ENCODE results near the gene HOXA6. TPM values are rescaled to one million over a fixed set of nuclear protein-coding genes. Genes with fewer than 3 reads are reported as not detected.

The HOXA6 gene
- total and polyA plus RNA-seq, 4 experiments from 2014 or later = not detected

GRCh38 chr7:27119412-27119911 lies 28.1 kb downstream of the HOXA6 start:
- H3K36me3 Mint-ChIP-seq = no peaks in the 10 kb centered on the region
- ChIA-PET CTCF (ENCODE audit: partially characterized antibody) (interaction anchor here (0.7 to 1.2 kb wide), 3 partner anchors 14 to 31 kb away, joined by 3 read pairs; partner anchors contain the start of gene HOXA5), POLR2A (ENCODE audit: partially characterized antibody) (no interaction called here)
- H3K27ac Mint-ChIP-seq = no peak overlapping the region
- H3K4me1 Mint-ChIP-seq = no peaks in the 10 kb centered on the region
- DNase-seq = no peak
- Histone ChIP-seq H3K27ac (ENCODE audit: low read depth, low read length) (no peak overlapping the region), H3K4me1 (ENCODE audit: insufficient read depth, low read length) (no peaks in the 10 kb centered on the region), H3K9me3 (ENCODE audit: control insufficient read depth in 1 of 2, low read length in 2 of 2) (no peaks in the 10 kb centered on the region), H3K36me3 (ENCODE audit: insufficient read depth, low read length) (no peaks in the 10 kb centered on the region), H3K27me3 (ENCODE audit: insufficient read depth, low read length) (no peaks in the 10 kb centered on the region), H3K4me3 (ENCODE audit: low read length in 2 of 2) (no peak overlapping the region)
- intact Hi-C loops (cut with micrococcal nuclease) = no loop called here
- H3K4me3 Mint-ChIP-seq = no peak overlapping the region
- H3K9me3 Mint-ChIP-seq = no peaks in the 10 kb centered on the region
- H3K27me3 Mint-ChIP-seq = peaks cover 8 to 9% of the 10 kb centered on the region in 2 donors

DNA sequence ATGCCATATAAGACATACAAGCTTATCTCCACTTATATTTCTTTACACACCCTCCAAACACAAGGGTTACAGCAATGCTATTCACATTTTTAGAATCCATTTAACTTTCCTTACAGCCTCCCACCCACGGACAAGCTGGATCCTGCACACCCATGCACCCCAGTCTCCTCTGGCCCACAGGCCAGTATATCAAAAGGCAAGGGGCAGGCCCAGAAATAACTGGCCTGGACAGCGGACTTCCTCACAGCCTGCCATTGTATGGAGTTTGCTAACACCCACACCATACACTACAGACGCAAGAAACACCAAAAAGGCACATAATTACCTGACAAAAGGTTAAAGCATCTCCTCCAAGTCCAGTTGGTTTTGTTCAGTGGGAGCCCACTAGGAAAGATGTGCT lies 29.0 kb downstream of the HOXA6 start:
- no peak overlapping the region for H3K27ac Mint-ChIP-seq
- DNase-seq = no peak
- POLR2A ChIA-PET (ENCODE audit: partially characterized antibody) = no interaction called here

DNA sequence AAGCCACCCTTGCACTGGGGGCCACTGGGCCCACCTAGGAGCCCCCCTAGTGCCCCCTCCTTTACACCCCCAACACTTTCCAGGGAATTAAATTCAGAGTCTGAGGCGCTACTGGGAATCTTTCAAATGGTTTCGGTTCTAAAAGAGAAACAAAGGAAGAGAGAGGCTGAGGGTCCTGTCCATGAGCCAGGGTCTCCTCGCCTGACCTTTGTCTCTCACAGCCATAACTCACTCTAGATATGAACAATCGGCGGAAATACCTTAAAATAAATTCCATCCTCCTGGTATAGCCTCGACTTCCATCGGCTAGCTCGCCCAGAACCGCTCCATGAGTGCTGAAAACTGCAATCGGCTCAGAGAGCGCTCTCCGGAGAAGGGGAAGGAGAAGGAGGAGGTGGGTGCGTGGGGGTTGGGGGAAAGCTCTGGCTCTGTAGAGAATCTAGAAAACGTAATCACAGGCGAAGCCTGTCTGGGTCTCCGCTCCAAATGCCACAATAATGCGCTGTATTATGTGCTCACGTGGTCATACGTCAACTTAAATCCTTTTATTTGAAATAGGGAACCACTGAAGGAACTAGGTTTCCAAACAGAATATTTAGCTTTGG lies 29.6 kb downstream of the HOXA6 start:
- CTCF ChIA-PET (ENCODE audit: partially characterized antibody) = interaction anchor here (0.9 kb wide), 1 partner anchor 43 kb away, joined by 4 read pairs; no protein-coding TSS in a partner anchor

More for the DNA sequence above, 29.0 kb downstream of the HOXA6 start:
- Histone ChIP-seq H3K27ac (ENCODE audit: low read depth, low read length) (no peak overlapping the region), H3K9me3 (ENCODE audit: control insufficient read depth in 1 of 2, low read length in 2 of 2) (no peaks in the 10 kb centered on the region), H3K4me3 (ENCODE audit: low read length in 2 of 2) (no peak overlapping the region), H3K36me3 (ENCODE audit: insufficient read depth, low read length) (no peaks in the 10 kb centered on the region), H3K4me1 (ENCODE audit: insufficient read depth, low read length) (no peaks in the 10 kb centered on the region), H3K27me3 (ENCODE audit: insufficient read depth, low read length) (no peaks in the 10 kb centered on the region)
- Mint-ChIP-seq H3K9me3 (no peaks in the 10 kb centered on the region), H3K36me3 (no peaks in the 10 kb centered on the region), H3K4me1 (no peaks in the 10 kb centered on the region), H3K4me3 (no peak overlapping the region), H3K27me3 (peaks cover 3 to 9% of the 10 kb centered on the region in 2 donors)
- intact Hi-C loops (cut with micrococcal nuclease) = no loop called here
- CTCF ChIA-PET (ENCODE audit: partially characterized antibody) = interaction anchor here (0.7 to 0.9 kb wide), 2 partner anchors 13 to 42 kb away, joined by 3 to 4 read pairs; no protein-coding TSS in a partner anchor

DNA sequence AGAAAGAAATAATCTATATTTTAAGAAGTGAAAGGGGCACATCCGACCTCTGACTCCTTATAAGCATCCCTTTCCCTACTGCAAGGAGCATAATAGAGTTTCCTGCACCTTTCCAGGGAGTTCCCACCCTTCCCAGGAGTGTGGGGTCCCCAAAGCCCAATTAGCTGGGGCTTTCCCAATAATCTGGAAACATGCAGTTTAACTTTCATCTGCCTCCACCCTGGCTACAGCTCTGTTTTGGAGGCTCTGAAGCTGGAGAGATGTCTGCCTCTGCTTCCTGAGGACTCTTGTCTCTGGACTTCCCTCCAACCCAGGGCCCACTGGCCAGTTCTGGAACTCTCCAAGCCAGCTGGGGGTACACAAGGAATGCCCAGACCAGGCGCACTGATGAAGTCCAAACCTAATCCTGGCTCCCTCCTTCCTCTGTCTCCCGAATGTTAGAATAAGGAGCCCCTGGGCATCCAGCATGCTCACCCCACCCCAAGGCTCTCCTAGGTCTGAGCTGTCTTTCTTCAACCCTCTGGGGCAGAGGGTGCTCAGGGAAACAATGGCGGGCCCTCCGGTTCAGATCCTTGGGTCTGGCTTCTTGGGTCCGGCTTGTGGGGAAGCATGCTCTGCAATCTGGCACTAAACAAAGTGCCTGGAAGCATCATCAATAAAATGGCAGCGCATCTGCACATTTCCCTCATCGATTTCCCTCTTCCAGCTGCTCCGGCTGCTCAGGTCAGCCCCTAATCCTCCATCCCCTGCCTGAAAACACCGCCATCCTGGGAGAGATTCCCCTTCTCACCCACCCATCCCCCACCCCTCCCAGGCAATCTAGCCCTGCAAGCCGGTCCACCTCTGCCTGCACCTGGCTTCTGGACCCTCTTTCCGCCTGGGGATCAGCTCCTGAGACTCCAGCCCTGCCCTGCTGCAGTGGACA lies 30.4 kb downstream of the HOXA6 start:
- Mint-ChIP-seq H3K27me3 (peaks cover 7 to 9% of the 10 kb centered on the region in 2 donors), H3K4me1 (no peaks in the 10 kb centered on the region), H3K36me3 (no peaks in the 10 kb centered on the region), H3K4me3 (no peak overlapping the region), H3K27ac (no peak overlapping the region), H3K9me3 (no peaks in the 10 kb centered on the region)
- ChIA-PET CTCF (ENCODE audit: partially characterized antibody) (no interaction called here), POLR2A (ENCODE audit: partially characterized antibody) (no interaction called here)
- DNase-seq = no peak
- H3K27me3 ChIP-seq (ENCODE audit: insufficient read depth, low read length) = no peaks in the 10 kb centered on the region
- no peaks in the 10 kb centered on the region for H3K9me3 ChIP-seq (ENCODE audit: control insufficient read depth in 1 of 2, low read length in 2 of 2)
- H3K4me1 ChIP-seq (ENCODE audit: insufficient read depth, low read length) = no peaks in the 10 kb centered on the region
- no peak overlapping the region for H3K27ac ChIP-seq (ENCODE audit: low read depth, low read length)
- intact Hi-C loops (cut with micrococcal nuclease) = no loop called here
- no peak overlapping the region for H3K4me3 ChIP-seq (ENCODE audit: low read length in 2 of 2)
- H3K36me3 ChIP-seq (ENCODE audit: insufficient read depth, low read length) = no peaks in the 10 kb centered on the region

More for the DNA sequence above, 29.6 kb downstream of the HOXA6 start:
- no peak overlapping the region for H3K4me3 Mint-ChIP-seq
- Histone ChIP-seq H3K4me3 (ENCODE audit: low read length in 2 of 2) (no peak overlapping the region), H3K4me1 (ENCODE audit: insufficient read depth, low read length) (no peaks in the 10 kb centered on the region), H3K27ac (ENCODE audit: low read depth, low read length) (no peak overlapping the region), H3K9me3 (ENCODE audit: control insufficient read depth in 1 of 2, low read length in 2 of 2) (no peaks in the 10 kb centered on the region), H3K36me3 (ENCODE audit: insufficient read depth, low read length) (no peaks in the 10 kb centered on the region), H3K27me3 (ENCODE audit: insufficient read depth, low read length) (no peaks in the 10 kb centered on the region)
- H3K27me3 Mint-ChIP-seq = peaks cover 7 to 9% of the 10 kb centered on the region in 2 donors
- H3K9me3 Mint-ChIP-seq = no peaks in the 10 kb centered on the region
- intact Hi-C loops (cut with micrococcal nuclease) = no loop called here
- H3K4me1 Mint-ChIP-seq = no peaks in the 10 kb centered on the region
- DNase-seq = no peak
- POLR2A ChIA-PET (ENCODE audit: partially characterized antibody) = no interaction called here
- no peaks in the 10 kb centered on the region for H3K36me3 Mint-ChIP-seq
- no peak overlapping the region for H3K27ac Mint-ChIP-seq

GRCh38 chr7:27116031-27116961 lies 31.3 kb downstream of the HOXA6 start:
- Mint-ChIP-seq H3K4me3 (no peak overlapping the region), H3K27ac (peak overlapping the region in 1 of 7 donors; percentile 4), H3K9me3 (no peaks in the 10 kb centered on the region), H3K27me3 (peaks cover 7 to 9% of the 10 kb centered on the region in 2 donors), H3K4me1 (no peaks in the 10 kb centered on the region), H3K36me3 (no peaks in the 10 kb centered on the region)
- no peak overlapping the region for H3K4me3 ChIP-seq (ENCODE audit: low read length in 2 of 2)
- ChIA-PET CTCF (ENCODE audit: partially characterized antibody) (no interaction called here), POLR2A (ENCODE audit: partially characterized antibody) (no interaction called here)
- H3K36me3 ChIP-seq (ENCODE audit: insufficient read depth, low read length) = no peaks in the 10 kb centered on the region
- H3K4me1 ChIP-seq (ENCODE audit: insufficient read depth, low read length) = no peaks in the 10 kb centered on the region
- no peak for DNase-seq
- no peak overlapping the region for H3K27ac ChIP-seq (ENCODE audit: low read depth, low read length)
- H3K9me3 ChIP-seq (ENCODE audit: control insufficient read depth in 1 of 2, low read length in 2 of 2) = no peaks in the 10 kb centered on the region
- no peaks in the 10 kb centered on the region for H3K27me3 ChIP-seq (ENCODE audit: insufficient read depth, low read length)
- intact Hi-C loops (cut with micrococcal nuclease) = no loop called here

DNA sequence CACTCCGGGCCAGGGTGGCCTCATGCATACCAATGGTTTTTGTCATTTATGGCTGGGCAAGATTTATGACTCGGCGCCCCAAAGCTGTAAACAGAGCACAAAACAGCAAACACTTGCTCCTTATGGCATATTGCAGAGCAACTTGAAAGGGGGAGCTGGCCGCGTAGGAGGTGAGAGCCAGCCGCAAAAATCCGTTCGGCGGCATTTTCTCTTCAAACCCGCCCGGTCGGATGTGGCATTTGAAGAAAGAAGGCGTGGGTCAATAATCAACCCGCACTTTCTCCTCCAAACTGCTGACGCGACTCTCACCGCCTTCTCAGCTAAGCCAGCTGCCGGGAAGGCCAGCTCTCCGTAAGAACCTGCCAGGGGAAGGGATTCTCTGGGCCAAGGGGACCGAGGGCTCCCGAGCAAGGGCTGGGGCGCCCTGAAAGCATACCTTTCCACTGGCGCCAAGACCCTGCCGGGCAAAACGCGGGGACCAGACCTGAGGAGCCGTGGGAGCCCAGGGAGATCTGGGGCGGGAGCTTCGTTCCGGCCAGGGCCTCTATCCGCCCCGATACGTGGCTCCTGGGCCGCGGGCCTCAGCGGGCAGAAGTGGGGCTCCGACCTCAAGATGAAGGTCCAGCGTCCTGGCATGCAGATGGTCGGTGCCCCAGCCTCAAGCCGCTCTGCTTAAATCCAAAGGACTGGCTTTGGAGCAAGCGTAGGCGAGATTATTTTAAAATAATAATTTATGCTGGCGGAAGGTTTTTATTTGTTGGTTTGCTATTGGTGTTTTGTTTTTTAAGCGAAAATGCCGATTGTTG lies 32.1 kb downstream of the HOXA6 start:
- no peaks in the 10 kb centered on the region for H3K4me1 Mint-ChIP-seq
- no peak overlapping the region for H3K27ac Mint-ChIP-seq
- H3K9me3 Mint-ChIP-seq = no peaks in the 10 kb centered on the region
- no peak overlapping the region for H3K4me3 Mint-ChIP-seq
- ChIA-PET CTCF (ENCODE audit: partially characterized antibody) (interaction anchor here (1.3 kb wide), 1 partner anchor 44 kb away, joined by 3 read pairs; no protein-coding TSS in a partner anchor), POLR2A (ENCODE audit: partially characterized antibody) (no interaction called here)
- H3K27me3 ChIP-seq (ENCODE audit: insufficient read depth, low read length) = no peaks in the 10 kb centered on the region
- intact Hi-C loops (cut with micrococcal nuclease) = no loop called here
- no peaks in the 10 kb centered on the region for H3K4me1 ChIP-seq (ENCODE audit: insufficient read depth, low read length)
- DNase-seq = no peak
- no peak overlapping the region for H3K27ac ChIP-seq (ENCODE audit: low read depth, low read length)
- no peaks in the 10 kb centered on the region for H3K36me3 Mint-ChIP-seq
- H3K27me3 Mint-ChIP-seq = peaks cover 7 to 9% of the 10 kb centered on the region in 2 donors
- H3K9me3 ChIP-seq (ENCODE audit: control insufficient read depth in 1 of 2, low read length in 2 of 2) = no peaks in the 10 kb centered on the region
- H3K36me3 ChIP-seq (ENCODE audit: insufficient read depth, low read length) = no peaks in the 10 kb centered on the region
- no peak overlapping the region for H3K4me3 ChIP-seq (ENCODE audit: low read length in 2 of 2)
